ENCODE measurements around the gene DHX32.

The DHX32 gene

DNA sequence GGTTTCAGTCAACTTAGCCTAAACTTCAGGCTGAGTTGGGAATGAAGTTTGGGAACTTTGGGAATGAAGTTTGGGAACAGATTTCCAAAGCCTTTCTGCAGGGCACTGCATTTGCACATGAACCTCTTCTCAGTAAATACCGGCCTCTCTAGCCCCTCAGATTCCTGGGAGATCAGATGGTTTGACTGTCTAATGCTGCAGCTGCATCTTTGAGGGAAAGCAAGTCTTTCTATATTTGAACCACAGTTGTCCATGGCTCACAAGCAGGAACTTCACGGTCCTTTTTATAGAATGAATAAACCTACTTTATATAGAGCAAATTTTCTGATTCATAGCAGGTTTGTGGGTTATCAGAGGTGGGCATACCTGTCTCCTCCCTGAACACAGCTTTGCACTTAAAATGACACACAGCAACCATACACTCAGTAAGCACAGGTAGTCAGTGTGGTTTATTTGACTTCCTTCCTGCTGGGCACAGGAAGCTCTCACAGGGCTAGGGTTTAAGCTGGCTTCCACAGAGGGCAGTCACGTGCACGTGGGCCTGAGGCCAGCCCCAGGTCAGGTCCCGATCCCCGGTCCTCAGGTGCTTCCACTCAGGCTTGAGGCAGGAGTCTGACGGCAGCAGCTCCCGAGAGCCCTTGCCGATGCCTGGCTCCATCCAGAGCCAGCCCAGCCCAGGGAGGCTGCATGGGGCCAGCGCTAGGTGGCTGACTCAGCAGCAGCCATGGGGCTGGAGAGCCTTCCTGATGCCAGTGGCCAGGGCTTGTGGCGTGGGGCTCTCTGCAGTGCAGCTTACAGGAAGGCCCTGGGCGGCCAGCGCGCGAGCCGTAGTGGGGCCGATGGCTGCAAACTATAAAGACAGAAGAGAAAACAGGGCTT is 92.7 kb downstream of the DHX32 start:
- Histone ChIP-seq H3K27ac (ENCODE audit: low read length) (no peak overlapping the region), H3K27me3 (ENCODE audit: control insufficient read depth, insufficient read depth, low read length) (no peaks in the 10 kb centered on the region), H3K4me3 (ENCODE audit: low read length) (no peak overlapping the region), H3K36me3 (ENCODE audit: control insufficient read depth, insufficient read depth, low read length) (peaks cover 4% of the 10 kb centered on the region; the same call in 1 of the 2 replicates), H3K4me1 (ENCODE audit: control insufficient read depth, insufficient read depth, low read length) (no peaks in the 10 kb centered on the region), H3K9me3 (ENCODE audit: control insufficient read depth, insufficient read depth, low read length) (no peaks in the 10 kb centered on the region)
- no peak for DNase-seq (ENCODE audit: low read depth, low spot score)
- no CpG with 5 or more reads among the region's 17 CpGs for WGBS (ENCODE audit: insufficient coverage, insufficient read length)

Measured in iPS DF 6.9 (cell line).